Activated CD8-positive, alpha-beta memory T cell treated with anti-CD3 and anti-CD28 coated beads, Interleukin-2, amount 50 U/mL, for 24 hours (primary cell): Measurements from ENCODE around the gene BTG1.

Experiments
- DNase-seq: peaks from one replicate; pipeline ENCODE4 v3.0.0-alpha.2; 2020; ENCODE audit errors: extremely low read depth

Gene BTG1, protein sequence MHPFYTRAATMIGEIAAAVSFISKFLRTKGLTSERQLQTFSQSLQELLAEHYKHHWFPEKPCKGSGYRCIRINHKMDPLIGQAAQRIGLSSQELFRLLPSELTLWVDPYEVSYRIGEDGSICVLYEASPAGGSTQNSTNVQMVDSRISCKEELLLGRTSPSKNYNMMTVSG

GRCh38 chr12:92145731-92146496 lies at the start of gene BTG1:
BTG1 (minus strand) TSS chr12:92145846; CDS start chr12:92145535, 311 bp downstream.
- peak; percentile 98 for DNase-seq

GRCh38 chr12:92194561-92194960 lies 48.9 kb upstream of the BTG1 start:
- DNase-seq, result no peak

DNA sequence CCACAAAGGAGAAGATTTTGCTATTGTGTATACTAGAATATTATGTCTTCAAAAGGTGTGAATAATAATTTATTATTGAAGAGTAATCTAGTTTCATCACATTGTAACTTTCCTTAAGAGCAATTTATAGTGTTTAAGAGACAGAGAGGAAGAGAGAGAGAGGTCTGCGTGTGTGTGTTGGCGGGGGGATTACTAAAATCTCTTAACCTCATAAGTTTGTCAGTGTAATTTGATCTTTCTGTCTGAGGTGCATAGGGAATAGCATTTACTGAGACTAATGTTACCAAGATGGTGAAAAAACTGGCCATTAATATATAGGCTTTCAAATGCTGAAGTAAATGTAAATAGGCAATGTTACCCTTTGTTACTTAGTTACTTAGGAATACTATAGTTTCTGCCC lies 48.2 kb upstream of the BTG1 start:
- DNase-seq, result no peak

DNA sequence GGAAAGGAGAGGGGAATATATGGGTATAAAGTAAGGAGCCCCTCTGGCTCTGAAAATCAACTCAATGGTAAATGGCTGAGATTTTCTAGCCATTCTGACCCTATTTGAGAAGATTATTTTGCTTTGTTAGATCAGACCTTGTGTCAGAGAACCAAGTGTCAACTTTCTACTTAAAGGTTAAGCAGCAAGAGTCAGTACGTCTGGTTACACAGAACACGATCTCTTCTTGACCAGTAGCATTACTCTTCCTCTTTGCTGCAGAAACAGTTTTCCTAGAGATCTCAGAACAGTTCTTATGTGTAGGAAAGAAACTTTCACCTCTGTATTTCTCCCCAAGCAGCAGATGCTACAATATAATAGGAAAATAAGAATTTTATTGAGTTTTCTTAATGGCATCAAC lies 47.4 kb upstream of the BTG1 start:
- no peak for DNase-seq

DNA sequence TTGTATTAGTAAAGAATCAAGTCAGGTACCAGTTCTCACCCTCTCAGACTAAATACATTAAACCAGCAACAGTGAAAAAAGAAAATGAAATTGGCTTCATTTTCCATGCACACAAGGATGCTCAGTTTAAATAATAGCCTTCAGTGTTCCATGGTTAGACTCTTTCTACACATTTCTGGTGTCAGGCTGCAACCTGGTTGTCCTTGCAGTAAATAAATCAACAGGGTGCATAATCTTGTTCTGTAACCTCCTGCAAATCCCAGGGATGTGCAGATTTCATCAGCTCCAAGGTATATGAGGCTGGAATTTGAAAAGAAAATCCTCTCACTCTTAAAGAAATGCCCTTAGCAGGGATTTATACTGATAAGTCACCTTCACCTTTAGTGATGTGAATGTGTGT lies 46.7 kb upstream of the BTG1 start:
- DNase-seq, result no peak

GRCh38 chr12:92191061-92191460 lies 45.4 kb upstream of the BTG1 start:
- DNase-seq, result no peak

DNA sequence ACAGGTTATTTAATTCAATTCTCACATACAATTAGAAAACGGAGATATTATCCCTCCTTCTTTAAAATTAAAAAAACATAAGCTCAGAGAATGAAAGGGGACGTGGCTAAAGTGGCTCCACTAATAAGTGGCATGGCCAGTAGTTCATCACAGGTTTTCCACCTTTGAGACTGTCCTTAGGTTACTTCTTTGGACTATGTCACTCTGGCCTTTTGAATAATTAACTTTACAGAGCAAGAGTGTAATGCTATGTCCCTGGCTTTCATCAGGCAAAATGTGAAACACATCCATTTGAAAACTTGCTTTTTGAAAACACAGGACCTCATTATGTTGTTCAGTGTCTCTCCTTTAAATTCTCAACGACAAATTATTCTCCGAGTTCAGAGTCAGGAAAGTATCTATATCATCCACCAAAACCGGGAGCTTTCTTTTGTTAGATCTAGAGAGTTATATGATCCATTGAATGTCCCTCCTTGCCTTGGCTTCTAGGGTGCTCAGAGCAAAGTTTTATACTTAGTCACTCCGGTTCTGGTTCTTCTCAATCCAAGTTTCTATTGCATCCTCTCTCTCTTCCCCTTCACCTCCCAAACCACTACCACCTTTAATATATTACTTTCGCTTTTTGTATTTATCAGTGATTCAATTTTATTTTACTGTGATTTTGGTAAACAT lies 43.0 kb upstream of the BTG1 start:
- no peak for DNase-seq

GRCh38 chr12:92186038-92186470 lies 40.4 kb upstream of the BTG1 start:
- no peak for DNase-seq

DNA sequence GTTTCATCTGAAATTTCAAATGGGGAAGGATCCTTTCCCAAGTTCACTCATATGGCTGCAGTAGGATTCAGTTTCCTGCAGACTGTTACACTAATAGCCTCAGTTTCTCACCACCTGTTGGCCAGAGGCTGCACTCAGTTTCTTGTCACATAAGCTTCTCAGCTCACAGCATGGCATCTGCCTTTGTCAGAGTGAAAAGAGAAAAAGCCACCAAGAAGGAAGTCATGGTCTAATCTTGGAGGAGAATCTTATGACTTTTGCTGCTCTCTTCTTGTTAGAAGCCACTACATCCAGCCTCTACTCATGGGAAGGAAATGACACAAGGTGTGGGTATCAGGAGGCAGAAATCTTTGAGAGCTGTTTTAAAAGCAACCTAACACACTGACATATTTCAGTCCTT lies 39.4 kb upstream of the BTG1 start:
- DNase-seq, result no peak

DNA sequence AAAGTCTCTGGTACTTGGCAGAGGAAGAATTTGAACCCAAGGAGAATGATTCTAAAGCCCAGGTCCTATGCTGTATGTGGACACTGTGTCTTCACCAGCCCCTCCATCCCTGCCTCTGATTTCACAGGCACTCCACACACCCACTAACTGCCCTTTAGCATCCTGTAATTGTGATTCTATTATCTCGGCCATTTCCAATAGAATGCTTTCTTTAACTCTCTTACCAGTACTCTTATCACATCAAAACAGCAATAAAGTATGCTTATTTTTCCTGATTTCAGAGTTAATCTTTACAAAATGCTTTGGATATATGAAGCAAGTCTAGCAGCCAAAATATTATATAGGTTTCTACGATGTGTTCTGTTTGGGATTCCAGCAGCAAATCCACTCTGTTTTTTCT lies 37.9 kb upstream of the BTG1 start:
- no peak for DNase-seq

GRCh38 chr12:92178340-92178739 lies 32.7 kb upstream of the BTG1 start:
- no peak for DNase-seq

DNA sequence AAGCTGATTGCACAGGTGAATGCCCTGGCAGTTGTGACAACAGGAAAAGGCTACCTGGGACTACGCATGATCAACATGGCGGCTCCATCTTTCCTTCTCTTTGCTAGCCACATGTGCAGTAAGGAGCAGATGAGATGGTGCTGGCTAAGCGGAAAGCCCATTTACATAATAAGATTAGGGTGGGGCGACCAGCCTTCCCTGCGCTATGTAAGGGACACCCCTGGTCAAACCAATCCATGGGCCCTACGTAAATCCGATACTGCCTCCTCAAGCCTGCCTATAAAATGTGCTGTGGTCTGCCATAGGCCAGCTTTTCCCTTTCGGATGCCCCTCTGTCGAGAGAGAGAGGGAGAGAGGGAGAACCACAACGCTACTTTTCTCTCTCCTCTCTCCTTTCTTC lies 31.0 kb upstream of the BTG1 start:
- no peak for DNase-seq

- DNase-seq, result no peak
Observed at GRCh38 chr12:92175961-92176360, 30.3 kb upstream of the BTG1 start.

DNA sequence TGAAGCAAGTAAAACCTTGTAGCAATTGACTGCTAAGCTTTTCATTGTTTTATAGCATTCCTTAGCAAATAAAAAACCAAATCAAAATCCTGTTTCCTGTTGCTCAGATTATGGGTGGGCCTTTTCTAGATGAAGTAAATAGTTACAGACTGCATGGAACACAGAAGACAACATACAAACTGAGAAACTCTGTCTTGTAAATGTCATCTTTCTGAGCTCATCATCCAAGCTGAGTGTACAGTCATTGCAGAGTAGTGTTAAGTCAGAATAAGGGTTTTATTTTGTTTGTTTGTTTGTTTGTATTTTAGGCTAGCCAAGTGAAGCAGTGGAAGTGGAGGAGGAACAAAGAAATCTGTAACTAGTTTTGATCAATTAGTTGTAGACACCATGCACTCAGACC lies 24.4 kb upstream of the BTG1 start:
- no peak for DNase-seq

- no peak for DNase-seq
Observed at GRCh38 chr12:92167075-92167474, 21.4 kb upstream of the BTG1 start.

DNA sequence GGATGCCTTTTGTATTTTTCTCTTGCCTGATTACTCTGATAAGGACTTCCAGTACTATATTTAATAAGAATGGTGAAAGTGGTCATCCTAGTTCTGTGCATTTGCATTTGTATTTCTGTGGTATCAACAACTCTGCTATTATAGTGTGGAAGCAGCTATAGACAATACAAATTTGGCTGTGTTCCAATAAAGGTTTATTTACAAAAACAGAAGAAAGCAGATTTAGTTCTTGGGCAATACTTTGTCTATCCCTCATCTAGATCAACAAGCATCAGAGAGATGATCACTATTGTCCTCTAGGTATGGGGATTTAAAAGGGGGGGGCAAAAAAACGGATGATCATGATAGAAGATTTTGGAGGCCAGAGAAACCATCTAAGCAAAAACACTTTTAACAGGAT lies 19.1 kb upstream of the BTG1 start:
- no peak for DNase-seq

DNA sequence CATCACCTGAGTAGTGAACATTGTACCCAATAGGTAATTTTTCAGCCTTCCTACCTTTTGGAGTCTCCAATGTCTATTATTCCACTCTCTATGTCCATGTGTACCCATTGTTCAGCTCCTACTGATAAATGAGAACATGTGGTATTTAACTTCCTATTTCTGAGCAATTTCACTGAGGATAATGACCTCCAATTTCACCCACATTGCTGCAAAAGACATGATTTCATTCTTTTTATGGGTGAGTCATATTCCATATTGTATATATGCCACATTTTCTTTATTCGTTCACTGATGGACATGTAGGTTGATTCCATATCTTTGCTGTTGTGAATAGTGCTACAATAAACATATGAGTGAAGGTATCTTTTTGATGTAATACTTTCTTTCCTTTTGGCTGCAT lies 16.4 kb upstream of the BTG1 start:
- no peak for DNase-seq

GRCh38 chr12:92158796-92159439 lies 13.3 kb upstream of the BTG1 start:
- DNase-seq, result no peak

- no peak for DNase-seq
Observed at GRCh38 chr12:92156704-92157395, 11.2 kb upstream of the BTG1 start.

DNA sequence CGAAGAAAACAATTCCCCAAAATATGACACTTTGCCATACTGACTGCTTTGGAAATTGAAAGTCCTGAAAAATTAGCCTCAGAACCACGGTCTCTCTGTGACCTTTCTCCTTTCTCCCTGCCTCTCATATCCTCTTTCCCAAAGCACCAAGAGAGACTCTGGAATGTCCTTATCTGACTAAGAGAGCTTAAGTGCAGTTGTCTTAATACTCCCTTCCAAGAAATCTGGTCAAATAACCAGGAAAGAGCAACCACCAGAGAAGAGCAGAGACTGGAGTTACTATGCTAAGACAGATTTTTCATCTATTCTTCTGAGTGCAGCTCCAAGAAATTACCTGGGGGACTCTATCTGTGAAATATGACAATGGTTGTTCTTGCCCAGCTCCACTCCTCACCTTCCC lies 10.5 kb upstream of the BTG1 start:
- no peak for DNase-seq

- no peak for DNase-seq
Observed at GRCh38 chr12:92155733-92156132, 10.1 kb upstream of the BTG1 start.

DNA sequence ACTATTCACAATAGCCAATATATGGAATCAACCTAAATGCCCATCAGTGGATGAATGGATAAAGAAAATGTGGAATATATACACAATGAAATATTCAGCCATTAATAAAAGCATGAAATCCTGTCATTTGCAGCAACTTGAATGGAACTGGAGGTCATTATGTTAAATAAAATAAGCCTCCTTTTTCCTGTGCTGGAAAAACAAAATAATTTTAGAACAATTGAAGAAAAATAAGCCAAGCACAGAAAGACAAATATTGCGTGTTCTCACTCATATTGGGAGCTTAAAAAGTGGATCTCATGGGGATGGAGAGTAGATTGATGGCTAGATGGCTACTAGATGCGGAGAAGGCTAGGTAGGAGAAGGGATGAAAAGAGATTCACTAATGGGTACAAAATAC lies 6.3 kb upstream of the BTG1 start:
- no peak for DNase-seq
